GM12892 (cell line): Measurements from ENCODE around the gene UBXN2A.

Experiments used
- POLR2A ChIP-seq: IDR thresholded peaks from 2 replicates; pipeline ENCODE4 v1.6.1; 2011; ENCODE audit warnings: low read depth, low read length, control low read depth
- POLR2AphosphoS5 ChIP-seq: IDR thresholded peaks from 2 replicates; pipeline ENCODE4 v1.6.1; 2011; ENCODE audit warnings: low read depth, low read length, control low read depth

DNA sequence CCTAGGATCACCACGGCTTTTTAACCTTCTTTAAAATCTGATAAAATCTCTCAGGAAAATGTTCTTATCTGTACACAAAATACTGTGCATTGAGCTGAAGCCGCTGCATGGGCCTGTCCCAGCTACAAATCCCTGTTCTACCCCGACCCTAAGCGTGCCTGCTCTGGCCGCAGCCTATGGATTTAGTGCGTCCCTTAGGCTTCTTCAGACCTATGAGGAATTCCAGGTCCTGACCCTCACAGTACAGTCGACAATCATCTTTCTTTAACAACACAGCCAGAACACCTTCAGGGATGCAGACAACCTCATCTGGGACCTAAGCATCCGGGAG is 107.4 kb downstream of the UBXN2A start:
- no peak for TF ChIP-seq POLR2A
- TF ChIP-seq POLR2AphosphoS5: no peak
